ENCODE data around the gene KLF16. TPM values are rescaled to one million over a fixed set of nuclear protein-coding genes. Genes with fewer than 3 reads are reported as not detected.

Gene KLF16
- total RNA-seq, 1 donor from 2014 or later = 3.4 TPM

Other genes starting within 250 kb of the KLF16 start
- gene TCF3, start 211.0 kb downstream of the KLF16 start, total RNA-seq = 19.4 TPM
- gene ONECUT3, start 110.1 kb downstream of the KLF16 start, total RNA-seq = not detected
- under 0.01 TPM for gene ATP8B3, start 51.3 kb downstream of the KLF16 start, total RNA-seq
- gene REXO1, start 15.1 kb downstream of the KLF16 start, total RNA-seq = 9.6 TPM
- 22.6 TPM for gene ABHD17A, start 21.9 kb upstream of the KLF16 start, total RNA-seq
- gene ADAT3, start 41.8 kb upstream of the KLF16 start, total RNA-seq = 0.74 TPM
- gene SCAMP4, start 41.8 kb upstream of the KLF16 start, total RNA-seq = 22.1 TPM
- gene CSNK1G2, start 77.6 kb upstream of the KLF16 start, total RNA-seq = 30.2 TPM
- gene BTBD2, start 152.1 kb upstream of the KLF16 start, total RNA-seq = 56.5 TPM
- 13.0 TPM for gene MKNK2, start 187.7 kb upstream of the KLF16 start, total RNA-seq
- gene MOB3A, start 232.7 kb upstream of the KLF16 start, total RNA-seq = 13.0 TPM
- 3.0 TPM for gene IZUMO4, start 233.3 kb upstream of the KLF16 start, total RNA-seq